Activated CD8-positive, alpha-beta T cell treated with anti-CD3 and anti-CD28 coated beads, Interleukin-2, amount 10 ng/mL, durations not matched to agents 7 days and 5 days (primary cell): ENCODE measurements around the gene ST3GAL4. TPM values are rescaled to one million over a fixed set of nuclear protein-coding genes. Genes with fewer than 3 reads are reported as not detected.
"Not testable (repeated sequence)": the region's sequence is repeated elsewhere in the genome, so short reads cannot be mapped to it uniquely, and the experiment has no call there.

Experiments
- ATAC-seq: fragments of 150-1000 bp; cut with Tn5 transposase; one replicate; pipeline ENCODE4 v1.10.0; 2021; ENCODE audit warnings: moderate library complexity
- CTCF ChIA-PET: fragments of 350-600 bp; sonication (Branson Sonifier 250); formaldehyde crosslinking; loops from one replicate; lab custom pipeline; 2021; ENCODE audit warnings: antibody characterized with exemption; lab: Charles Lee
- POLR2A ChIA-PET: fragments of 350-600 bp; sonication (Branson Sonifier 250); formaldehyde crosslinking; loops from one replicate; lab custom pipeline; 2021; ENCODE audit warnings: antibody characterized with exemption; lab: Charles Lee
- DNase-seq: peaks from one replicate; pipeline ENCODE4 v3.0.0-alpha.2; 2020
- H3K27ac Mint-ChIP-seq: one replicate; pipeline ENCODE4 v1.8.0; 2021; ENCODE audit warnings: mild to moderate bottlenecking, mixed read lengths
- H3K27me3 Mint-ChIP-seq: one replicate; pipeline ENCODE4 v1.8.0; 2021; ENCODE audit warnings: low read depth, mixed read lengths
- H3K36me3 Mint-ChIP-seq: one replicate; pipeline ENCODE4 v1.8.0; 2021; ENCODE audit warnings: low read depth, mixed read lengths
- H3K4me1 Mint-ChIP-seq: one replicate; pipeline ENCODE4 v1.8.0; 2021; ENCODE audit warnings: low read depth, mixed read lengths
- H3K4me3 Mint-ChIP-seq: one replicate; pipeline ENCODE4 v1.8.0; 2021; ENCODE audit warnings: mild to moderate bottlenecking, mixed read lengths
- H3K9me3 Mint-ChIP-seq: one replicate; pipeline ENCODE4 v1.8.0; 2022; ENCODE audit warnings: mixed read lengths; ENCODE audit not compliant: insufficient read depth
- total RNA-seq, 2 experiments: library from RNA; stranded (reverse); gene quantifications; one replicate each; pipeline ENCODE4 v1.2.3, GENCODE V29; 2021

ST3GAL4 gene
- total RNA-seq, 2 experiments from 2014 or later = 10.3 to 11.8 TPM

GRCh38 chr11:126357969-126358762 is 2.7 kb downstream of the ST3GAL4 start:
- ChIA-PET CTCF (interaction anchor here (1.1 to 1.2 kb wide), 2 partner anchors 43 to 47 kb away, joined by 3 to 4 read pairs; no protein-coding TSS in a partner anchor), POLR2A (no interaction called here)
- ATAC-seq = no peak
- Mint-ChIP-seq H3K9me3 (no peaks in the 10 kb centered on the region), H3K27ac (no peak overlapping the region), H3K4me1 (peaks cover 27% of the 10 kb centered on the region), H3K36me3 (peaks cover 6% of the 10 kb centered on the region), H3K27me3 (no peaks in the 10 kb centered on the region), H3K4me3 (no peak overlapping the region)
- DNase-seq = no peak

GRCh38 chr11:126358763-126359160 is 3.3 kb downstream of the ST3GAL4 start:
- CTCF ChIA-PET = interaction anchor here (1.2 kb wide), 1 partner anchor 122 kb away, joined by 3 read pairs; no protein-coding TSS in a partner anchor
- no peak overlapping the region for H3K27ac Mint-ChIP-seq

DNA sequence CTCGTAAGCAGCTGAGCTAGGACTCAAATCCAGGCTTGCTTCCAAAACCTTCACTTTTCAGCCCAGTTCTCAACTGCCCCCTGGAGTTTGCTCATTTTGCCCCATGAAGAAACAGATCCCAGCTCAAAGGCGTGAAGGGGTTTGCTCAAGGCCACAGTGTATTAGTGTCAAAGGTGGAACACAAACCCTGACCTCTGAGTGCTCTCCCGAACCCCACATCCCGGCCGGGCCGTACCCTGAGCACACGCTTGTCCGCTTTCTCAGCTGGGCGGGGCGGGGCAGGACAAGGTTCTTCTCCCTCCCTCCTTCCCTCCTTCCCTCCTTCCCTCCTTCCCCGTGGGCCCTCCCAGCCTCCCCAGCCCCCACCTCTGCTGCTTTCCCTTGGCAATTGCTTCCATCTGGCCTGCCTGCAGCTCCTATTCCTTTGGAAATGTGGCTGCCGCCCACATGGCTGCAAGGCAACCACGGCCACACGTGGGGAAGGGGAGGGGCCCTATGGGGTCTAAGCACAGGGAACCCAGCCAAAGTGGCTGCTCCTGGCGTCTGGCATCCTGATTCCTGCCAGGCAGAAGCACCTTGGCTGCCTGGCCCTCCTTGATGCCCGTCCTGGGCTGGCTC is 4.1 kb downstream of the ST3GAL4 start:
- Mint-ChIP-seq H3K4me3 (no peak overlapping the region), H3K27ac (no peak overlapping the region), H3K9me3 (no peaks in the 10 kb centered on the region), H3K36me3 (peaks cover 4% of the 10 kb centered on the region), H3K27me3 (no peaks in the 10 kb centered on the region), H3K4me1 (peaks cover 16% of the 10 kb centered on the region)
- ChIA-PET CTCF (interaction anchor here (1.2 to 1.9 kb wide), 2 partner anchors 49 to 121 kb away, joined by 3 to 4 read pairs; no protein-coding TSS in a partner anchor), POLR2A (no interaction called here)
- ATAC-seq (no peak), DNase-seq (no peak)

More at GRCh38 chr11:126358763-126359160, 3.3 kb downstream of the ST3GAL4 start:
- POLR2A ChIA-PET = no interaction called here
- no peaks in the 10 kb centered on the region for H3K9me3 Mint-ChIP-seq
- no peak for ATAC-seq
- no peaks in the 10 kb centered on the region for H3K27me3 Mint-ChIP-seq
- peaks cover 6% of the 10 kb centered on the region for H3K36me3 Mint-ChIP-seq
- no peak for DNase-seq
- no peak overlapping the region for H3K4me3 Mint-ChIP-seq
- H3K4me1 Mint-ChIP-seq = peaks cover 21% of the 10 kb centered on the region

- H3K4me1 Mint-ChIP-seq = peaks cover 13% of the 10 kb centered on the region
- ChIA-PET POLR2A (no interaction called here), CTCF (interaction anchor here (1.2 to 1.9 kb wide), 2 partner anchors 50 to 121 kb away, joined by 3 to 4 read pairs; no protein-coding TSS in a partner anchor)
- ATAC-seq (no peak), DNase-seq (no peak)
- no peaks in the 10 kb centered on the region for H3K27me3 Mint-ChIP-seq
- H3K36me3 Mint-ChIP-seq = peaks cover under 1% of the 10 kb centered on the region
- H3K4me3 Mint-ChIP-seq = no peak overlapping the region
- H3K9me3 Mint-ChIP-seq = no peaks in the 10 kb centered on the region
- H3K27ac Mint-ChIP-seq = no peak overlapping the region
Observed at GRCh38 chr11:126360049-126360446, 4.6 kb downstream of the ST3GAL4 start.

GRCh38 chr11:126361400-126361799 is 5.9 kb downstream of the ST3GAL4 start:
- Mint-ChIP-seq H3K36me3 (no peaks in the 10 kb centered on the region), H3K4me1 (peaks cover 15% of the 10 kb centered on the region), H3K27me3 (no peaks in the 10 kb centered on the region), H3K27ac (no peak overlapping the region), H3K9me3 (no peaks in the 10 kb centered on the region), H3K4me3 (no peak overlapping the region)
- ChIA-PET CTCF (interaction anchor here (1.9 kb wide), 1 partner anchor 51 kb away, joined by 4 read pairs; no protein-coding TSS in a partner anchor), POLR2A (no interaction called here)
- ATAC-seq = no peak
- no peak for DNase-seq

GRCh38 chr11:126362879-126363655 is 7.6 kb downstream of the ST3GAL4 start:
- no peak for ATAC-seq
- DNase-seq = no peak
- no peaks in the 10 kb centered on the region for H3K27me3 Mint-ChIP-seq
- peaks cover 10% of the 10 kb centered on the region for H3K4me1 Mint-ChIP-seq
- no peaks in the 10 kb centered on the region for H3K36me3 Mint-ChIP-seq
- no peaks in the 10 kb centered on the region for H3K9me3 Mint-ChIP-seq
- ChIA-PET POLR2A (interaction anchor here (0.6 kb wide), 1 partner anchor 117 kb away, joined by 3 read pairs; no protein-coding TSS in a partner anchor), CTCF (interaction anchor here (0.5 to 1.3 kb wide), 3 partner anchors 11 to 118 kb away, joined by 3 to 4 read pairs (median 3); no protein-coding TSS in a partner anchor)
- H3K27ac Mint-ChIP-seq = no peak overlapping the region
- H3K4me3 Mint-ChIP-seq = no peak overlapping the region

- ATAC-seq = no peak
- H3K4me1 Mint-ChIP-seq = peaks cover 14% of the 10 kb centered on the region
- DNase-seq = no peak
- H3K9me3 Mint-ChIP-seq = no peaks in the 10 kb centered on the region
- no peaks in the 10 kb centered on the region for H3K27me3 Mint-ChIP-seq
- POLR2A ChIA-PET = interaction anchor here (0.6 kb wide), 1 partner anchor 116 kb away, joined by 3 read pairs; no protein-coding TSS in a partner anchor
- no peak overlapping the region for H3K27ac Mint-ChIP-seq
- CTCF ChIA-PET = interaction anchor here (1.0 to 1.3 kb wide), 2 partner anchors 53 to 117 kb away, joined by 3 to 4 read pairs; no protein-coding TSS in a partner anchor
- no peak overlapping the region for H3K4me3 Mint-ChIP-seq
- no peaks in the 10 kb centered on the region for H3K36me3 Mint-ChIP-seq
Observed at GRCh38 chr11:126363706-126364248, 8.3 kb downstream of the ST3GAL4 start.

DNA sequence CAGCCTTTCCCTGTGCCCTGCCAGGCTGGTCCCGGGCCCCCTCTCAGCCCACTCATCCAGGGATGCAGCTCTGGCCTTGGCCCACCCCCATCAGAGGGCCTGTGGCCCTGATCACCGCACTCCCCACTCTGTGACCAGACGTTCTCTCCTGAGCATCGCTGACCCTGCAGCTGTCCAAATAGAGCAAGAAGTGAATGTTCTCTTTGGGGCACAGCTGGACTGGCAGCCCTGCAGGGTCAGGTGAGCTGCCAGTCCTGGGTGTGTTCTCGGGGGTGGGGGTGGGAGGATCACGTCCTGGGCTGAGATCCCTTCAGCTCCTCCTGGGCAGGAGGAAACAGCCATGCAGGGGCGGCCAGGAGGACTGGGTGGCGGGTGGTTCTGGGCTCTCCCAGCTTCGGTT is 9.2 kb downstream of the ST3GAL4 start:
- CTCF ChIA-PET, ATAC-seq, H3K27ac Mint-ChIP-seq: not testable (repeated sequence)

DNA sequence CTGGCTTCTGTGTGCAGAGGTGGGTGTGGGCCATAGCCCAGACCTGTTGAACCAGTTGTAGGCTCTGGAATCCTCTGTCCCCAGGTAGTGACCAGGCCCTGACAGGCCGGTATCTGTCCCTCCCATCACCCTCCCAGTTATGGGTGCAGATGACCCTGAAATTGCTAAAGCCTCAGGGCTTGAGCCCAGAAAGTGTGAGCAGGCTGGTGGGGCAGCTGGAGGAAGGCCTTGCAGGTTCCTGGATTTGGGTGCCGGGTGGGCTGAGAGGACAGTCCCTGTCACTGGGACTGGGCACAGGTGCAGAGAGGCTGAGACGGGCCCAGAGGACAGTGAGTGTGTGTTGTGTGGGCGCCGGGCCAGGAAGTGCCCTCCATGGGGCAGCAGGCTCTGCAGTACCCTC is 10.0 kb downstream of the ST3GAL4 start:
- ATAC-seq, H3K36me3 Mint-ChIP-seq, H3K27ac Mint-ChIP-seq, H3K9me3 Mint-ChIP-seq, H3K27me3 Mint-ChIP-seq, DNase-seq, CTCF ChIA-PET, POLR2A ChIA-PET, H3K4me3 Mint-ChIP-seq: not testable (repeated sequence)
- peaks cover 22% of the 10 kb centered on the region for H3K4me1 Mint-ChIP-seq

More for the DNA sequence above, 9.2 kb downstream of the ST3GAL4 start:
- POLR2A ChIA-PET, H3K4me3 Mint-ChIP-seq, H3K36me3 Mint-ChIP-seq, DNase-seq, H3K9me3 Mint-ChIP-seq, H3K27me3 Mint-ChIP-seq: not testable (repeated sequence)
- peaks cover 17% of the 10 kb centered on the region for H3K4me1 Mint-ChIP-seq

DNA sequence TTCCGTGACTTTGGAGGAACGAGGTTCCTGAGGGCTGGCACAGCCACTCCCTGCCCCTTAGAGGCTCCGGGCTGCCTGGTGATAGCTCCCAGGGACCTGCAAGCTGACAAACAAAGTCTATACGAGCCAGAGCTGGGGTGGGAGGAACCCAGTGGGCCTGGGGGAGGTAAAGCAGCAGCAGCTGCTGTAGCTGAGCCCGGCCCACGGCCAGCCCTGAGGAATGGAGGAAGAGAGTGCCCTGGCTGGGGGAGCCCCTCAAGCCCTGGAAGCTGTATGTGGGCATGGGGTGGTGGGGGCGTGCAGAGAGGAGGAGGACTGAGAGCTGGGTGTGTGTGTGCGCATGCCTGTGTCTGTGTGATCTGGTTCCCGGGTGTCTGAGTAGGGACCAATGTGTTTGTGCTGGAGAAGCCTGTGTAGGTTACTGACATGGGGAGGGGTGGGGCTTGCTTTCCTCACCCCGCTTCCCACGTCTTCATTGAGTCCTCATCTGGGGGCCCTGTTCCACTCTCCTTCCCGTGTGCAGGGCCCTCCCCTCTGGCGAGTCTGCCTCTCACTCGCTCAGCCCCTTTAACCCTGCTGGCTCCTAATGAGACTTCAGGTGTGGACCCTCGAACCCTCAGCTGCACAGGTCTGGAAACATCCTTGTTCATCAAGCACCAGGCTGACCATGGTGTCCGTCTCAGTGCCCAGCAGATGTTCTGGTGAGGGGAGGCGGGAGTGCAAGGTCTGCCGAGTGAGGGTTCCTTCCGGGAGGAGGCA is 10.8 kb downstream of the ST3GAL4 start:
- Mint-ChIP-seq H3K4me3 (no peak overlapping the region), H3K9me3 (no peaks in the 10 kb centered on the region), H3K4me1 (peaks cover 22% of the 10 kb centered on the region), H3K27ac (no peak overlapping the region), H3K36me3 (no peaks in the 10 kb centered on the region), H3K27me3 (no peaks in the 10 kb centered on the region)
- no peak for DNase-seq
- ChIA-PET CTCF (no interaction called here), POLR2A (no interaction called here)
- peak; percentile 14 for ATAC-seq
